Esophagus mucosa (tissue), 1 donor: Measurements from ENCODE around the gene MOK. TPM values are rescaled to one million over a fixed set of nuclear protein-coding genes. Genes with fewer than 3 reads are reported as not detected.
"Not testable (repeated sequence)": the region's sequence is repeated elsewhere in the genome, so short reads cannot be mapped to it uniquely, and the experiment has no call there.

Experiments
- ATAC-seq: fragments of 200-7000 bp; cut with Tn5 transposase; one replicate; pipeline ENCODE4 v1.9.1; 2020
- total RNA-seq: library from RNA; stranded (reverse); gene quantifications from one replicate; pipeline ENCODE4 v1.2.4, GENCODE V29; 2023
- donor health status: DM: yes; HTN: yes; CAD: no.

MOK gene
- 3.5 TPM for total RNA-seq

- ATAC-seq: peak; percentile 97
Measured at GRCh38 chr14:102304611-102305506, at the start of gene MOK. TSS of gene MOK (minus strand) at chr14:102305164. CDS start at chr14:102304968, 196 bp downstream.

- ATAC-seq: no peak
Measured at GRCh38 chr14:102353126-102353619, 48.2 kb upstream of the MOK start.

- ATAC-seq: no peak
Measured at GRCh38 chr14:102352213-102352612, 47.2 kb upstream of the MOK start.

GRCh38 chr14:102351593-102351992, 46.6 kb upstream of the MOK start:
- ATAC-seq: not testable (repeated sequence)

GRCh38 chr14:102351023-102351422, 46.1 kb upstream of the MOK start:
- ATAC-seq: no peak

GRCh38 chr14:102348376-102348775, 43.4 kb upstream of the MOK start:
- ATAC-seq: peak; percentile 23

GRCh38 chr14:102346645-102347044, 41.7 kb upstream of the MOK start:
- ATAC-seq: no peak

- ATAC-seq: no peak
Measured at GRCh38 chr14:102345232-102345631, 40.3 kb upstream of the MOK start.

- no peak for ATAC-seq
Measured at GRCh38 chr14:102344485-102344884, 39.5 kb upstream of the MOK start.

- ATAC-seq: no peak
Measured at GRCh38 chr14:102344084-102344483, 39.1 kb upstream of the MOK start.

GRCh38 chr14:102342238-102342637, 37.3 kb upstream of the MOK start:
- no peak for ATAC-seq

GRCh38 chr14:102341566-102341965, 36.6 kb upstream of the MOK start:
- ATAC-seq: no peak

GRCh38 chr14:102338724-102339123, 33.8 kb upstream of the MOK start:
- no peak for ATAC-seq

- no peak for ATAC-seq
Measured at GRCh38 chr14:102335163-102335562, 30.2 kb upstream of the MOK start.

- peak; percentile 21 for ATAC-seq
Measured at GRCh38 chr14:102333795-102334705, 29.1 kb upstream of the MOK start.

GRCh38 chr14:102333390-102333789, 28.4 kb upstream of the MOK start:
- ATAC-seq: no peak

GRCh38 chr14:102330806-102331205, 25.8 kb upstream of the MOK start:
- ATAC-seq: no peak

- not testable (repeated sequence) for ATAC-seq
Measured at GRCh38 chr14:102329381-102329780, 24.4 kb upstream of the MOK start.

- ATAC-seq: no peak
Measured at GRCh38 chr14:102326583-102326982, 21.6 kb upstream of the MOK start.

GRCh38 chr14:102325791-102326345, 20.9 kb upstream of the MOK start:
- no peak for ATAC-seq

GRCh38 chr14:102323102-102323501, 18.1 kb upstream of the MOK start:
- peak; percentile 48 for ATAC-seq

- ATAC-seq: no peak
Measured at GRCh38 chr14:102321456-102322422, 16.8 kb upstream of the MOK start.
